GM10248 (cell line): Measurements from ENCODE around the gene P2RY11.
A peak's percentile ranks its signal among the peaks of the same experiment; 100 is the strongest.

Experiments
- CTCF ChIA-PET: fragments of 300-600 bp; sonication (Branson Sonifier 250); formaldehyde crosslinking; extraction: SDS; loops from one replicate; lab custom pipeline; 2021; ENCODE audit warnings: antibody characterized with exemption; lab: Yijun Ruan, JAX
- POLR2A ChIA-PET: fragments of 350-650 bp; sonication (Branson Sonifier 250); formaldehyde crosslinking; extraction: SDS; loops from one replicate; lab custom pipeline; 2020; ENCODE audit warnings: antibody characterized with exemption; lab: Yijun Ruan, JAX
- DNase-seq: peaks from one replicate; pipeline ENCODE4 v3.0.0; 2012; ENCODE audit errors: extremely low spot score
- TF ChIP-seq, protein P1 (sequence below): IDR thresholded peaks from 2 replicates; pipeline ENCODE4 v1.5.1; 2012; ENCODE audit warnings: mild to moderate bottlenecking, low read depth; ENCODE audit errors: extremely low read depth, missing control alignments, control extremely low read depth

Gene P2RY11, protein sequence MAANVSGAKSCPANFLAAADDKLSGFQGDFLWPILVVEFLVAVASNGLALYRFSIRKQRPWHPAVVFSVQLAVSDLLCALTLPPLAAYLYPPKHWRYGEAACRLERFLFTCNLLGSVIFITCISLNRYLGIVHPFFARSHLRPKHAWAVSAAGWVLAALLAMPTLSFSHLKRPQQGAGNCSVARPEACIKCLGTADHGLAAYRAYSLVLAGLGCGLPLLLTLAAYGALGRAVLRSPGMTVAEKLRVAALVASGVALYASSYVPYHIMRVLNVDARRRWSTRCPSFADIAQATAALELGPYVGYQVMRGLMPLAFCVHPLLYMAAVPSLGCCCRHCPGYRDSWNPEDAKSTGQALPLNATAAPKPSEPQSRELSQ

GRCh38 chr19:10111405-10111811, at the start of gene P2RY11:
TSS of gene P2RY11 (plus strand) at chr19:10111693. CDS start at chr19:10111722, 29 bp downstream.
- ChIA-PET POLR2A (interaction anchor here (0.7 to 1.9 kb wide), 2 partner anchors 15 to 159 kb away, joined by 3 to 5 read pairs; no protein-coding TSS in a partner anchor), CTCF (interaction anchor here (0.9 to 11.7 kb wide), 4 partner anchors 11 to 181 kb away, joined by 3 to 163 read pairs (median 4); partner anchors contain the start of gene ANGPTL6)

DNA sequence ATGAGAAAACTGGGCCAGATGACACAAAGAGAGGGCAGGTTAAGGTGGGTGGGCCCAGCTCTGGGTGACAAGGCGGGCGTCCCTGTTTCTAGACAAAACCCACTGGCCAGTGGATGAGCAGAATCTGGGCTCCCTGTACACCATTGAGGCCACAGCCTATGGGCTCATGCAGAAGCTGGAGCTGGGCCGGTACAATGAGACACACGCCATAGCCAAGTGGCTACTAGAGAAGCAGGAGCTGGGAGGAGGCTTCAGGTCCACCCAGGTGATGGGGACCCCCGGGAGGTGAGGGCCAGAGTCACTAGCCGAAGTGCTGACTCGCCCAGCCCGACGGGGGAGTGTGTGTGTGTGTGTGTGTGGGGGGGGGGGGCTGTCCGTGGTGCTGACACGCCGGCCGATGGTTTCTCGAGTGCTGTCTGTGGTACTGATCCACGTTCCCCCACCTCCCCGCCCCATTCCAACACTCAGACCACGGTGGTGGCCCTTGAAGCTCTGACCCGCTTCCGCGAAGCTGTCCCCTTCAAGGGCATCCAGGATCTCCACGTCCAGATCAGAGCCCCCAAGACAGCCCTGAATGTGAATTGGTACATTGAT, 49.7 kb upstream of the P2RY11 start:
- TF ChIP-seq, protein P1, sequence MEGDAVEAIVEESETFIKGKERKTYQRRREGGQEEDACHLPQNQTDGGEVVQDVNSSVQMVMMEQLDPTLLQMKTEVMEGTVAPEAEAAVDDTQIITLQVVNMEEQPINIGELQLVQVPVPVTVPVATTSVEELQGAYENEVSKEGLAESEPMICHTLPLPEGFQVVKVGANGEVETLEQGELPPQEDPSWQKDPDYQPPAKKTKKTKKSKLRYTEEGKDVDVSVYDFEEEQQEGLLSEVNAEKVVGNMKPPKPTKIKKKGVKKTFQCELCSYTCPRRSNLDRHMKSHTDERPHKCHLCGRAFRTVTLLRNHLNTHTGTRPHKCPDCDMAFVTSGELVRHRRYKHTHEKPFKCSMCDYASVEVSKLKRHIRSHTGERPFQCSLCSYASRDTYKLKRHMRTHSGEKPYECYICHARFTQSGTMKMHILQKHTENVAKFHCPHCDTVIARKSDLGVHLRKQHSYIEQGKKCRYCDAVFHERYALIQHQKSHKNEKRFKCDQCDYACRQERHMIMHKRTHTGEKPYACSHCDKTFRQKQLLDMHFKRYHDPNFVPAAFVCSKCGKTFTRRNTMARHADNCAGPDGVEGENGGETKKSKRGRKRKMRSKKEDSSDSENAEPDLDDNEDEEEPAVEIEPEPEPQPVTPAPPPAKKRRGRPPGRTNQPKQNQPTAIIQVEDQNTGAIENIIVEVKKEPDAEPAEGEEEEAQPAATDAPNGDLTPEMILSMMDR = no peak
- ChIA-PET POLR2A (no interaction called here), CTCF (interaction anchor here (3.3 kb wide), 1 partner anchor 34 kb away, joined by 10 read pairs; no protein-coding TSS in a partner anchor)
- no peak for DNase-seq

More at GRCh38 chr19:10111405-10111811, at the start of gene P2RY11:
- TF ChIP-seq, protein P1 = no peak
- DNase-seq = no peak

- TF ChIP-seq, protein P1 = no peak
- CTCF ChIA-PET = interaction anchor here (0.5 to 1.5 kb wide), 2 partner anchors 9 to 208 kb away, joined by 3 read pairs; no protein-coding TSS in a partner anchor
- POLR2A ChIA-PET = no interaction called here
- no peak for DNase-seq
Observed at GRCh38 chr19:10068205-10068604, 43.3 kb upstream of the P2RY11 start.

DNA sequence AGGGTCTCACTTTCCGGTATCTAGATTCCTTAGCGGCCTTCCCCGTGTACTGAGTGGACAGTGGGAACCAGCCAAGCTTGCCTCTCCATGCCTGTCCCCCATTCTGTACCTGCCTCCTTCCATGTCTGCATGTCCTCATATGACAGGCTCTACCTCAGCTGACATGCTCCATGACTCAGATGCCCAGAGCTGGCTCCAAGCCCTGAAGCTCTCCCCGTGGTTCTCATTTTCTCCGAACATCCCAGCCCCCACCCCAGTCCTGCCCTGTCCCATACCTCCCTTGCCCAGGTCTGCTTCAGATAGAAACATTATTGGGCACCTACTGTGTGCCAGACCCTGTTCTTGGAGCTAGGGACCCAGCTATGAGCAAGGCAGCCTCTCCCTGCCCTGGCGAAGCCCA, 42.4 kb upstream of the P2RY11 start:
- DNase-seq = no peak
- POLR2A ChIA-PET = no interaction called here
- TF ChIP-seq, protein P1 = no peak
- CTCF ChIA-PET = interaction anchor here (1.5 kb wide), 1 partner anchor 10 kb away, joined by 3 read pairs; no protein-coding TSS in a partner anchor

GRCh38 chr19:10070730-10071446, 40.6 kb upstream of the P2RY11 start:
- POLR2A ChIA-PET = no interaction called here
- TF ChIP-seq, protein P1 = no peak
- DNase-seq = no peak
- CTCF ChIA-PET = no interaction called here

DNA sequence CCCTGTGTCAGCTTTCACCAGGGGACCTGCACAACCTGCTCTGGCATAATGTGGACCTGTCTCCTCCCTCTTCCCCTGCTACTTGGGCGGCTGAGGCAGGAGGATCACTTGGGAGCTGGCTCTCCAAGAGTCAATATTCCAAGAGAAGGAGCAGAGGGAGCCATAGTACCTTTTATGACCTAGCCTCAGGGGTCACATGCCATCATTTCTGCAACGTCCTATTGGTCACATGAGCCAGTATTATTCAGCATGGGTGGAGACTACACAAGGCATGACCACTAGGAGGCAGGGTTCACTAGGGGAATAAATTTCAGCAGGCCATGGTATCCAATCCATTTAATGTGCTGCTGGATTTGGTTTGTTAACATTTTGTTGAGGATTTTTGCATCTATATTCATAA, 37.3 kb upstream of the P2RY11 start:
- POLR2A ChIA-PET = no interaction called here
- peak; percentile 46 for DNase-seq
- TF ChIP-seq, protein P1 = peak; percentile 21
- CTCF ChIA-PET = interaction anchor here (1.4 to 2.8 kb wide), 3 partner anchors 39 to 116 kb away, joined by 3 to 12 read pairs (median 7); no protein-coding TSS in a partner anchor
